IMR-90 (cell line): Measurements from ENCODE around the gene HMGA1. TPM values are rescaled to one million over a fixed set of nuclear protein-coding genes. Genes with fewer than 3 reads are reported as not detected.
"Not testable (repeated sequence)": the region's sequence is repeated elsewhere in the genome, so short reads cannot be mapped to it uniquely, and the experiment has no call there.

Experiments
- ATAC-seq: fragments of 200-7000 bp; cut with Tn5 transposase; 2 replicates; pipeline ENCODE4 v1.9.1; 2020; ENCODE audit warnings: low read depth, mild to moderate bottlenecking, moderate library complexity
- BruUV-seq: library from RNA; stranded (reverse); fragments of 400-500 nt; replicated peaks from 2 replicates; lab custom pipeline; 2021; lab: Mats Ljungman, UMichigan
- CTCF ChIA-PET: fragments of 300-600 bp; formaldehyde crosslinking; extraction: SDS; loops from one replicate; lab custom pipeline; 2021; ENCODE audit warnings: antibody characterized with exemption; lab: Yijun Ruan, JAX
- POLR2A ChIA-PET: fragments of 300-600 bp; sonication (Branson Sonifier 250); formaldehyde crosslinking; loops from one replicate; lab custom pipeline; 2022; ENCODE audit warnings: antibody characterized with exemption; ENCODE audit not compliant: unreplicated experiment; lab: Charles Lee
- DNase-seq: peaks from one replicate; pipeline ENCODE4 v3.0.0; 2013
- H2AFZ ChIP-seq: replicated peaks from 2 replicates; pipeline ENCODE3; 2013; ENCODE audit warnings: low read length, mild to moderate bottlenecking; ENCODE audit not compliant: poor library complexity
- H2AK5ac ChIP-seq: 2 replicates; pipeline ENCODE4 v1.6.1; 2013; ENCODE audit warnings: low read depth, low read length, inconsistent platforms
- H2AK9ac ChIP-seq: replicated peaks from 2 replicates; pipeline ENCODE3; 2013; ENCODE audit warnings: mild to moderate bottlenecking, low read depth, low read length, moderate library complexity; ENCODE audit not compliant: poor library complexity
- H2BK120ac ChIP-seq: 2 replicates; pipeline ENCODE4 v1.6.1; 2013; ENCODE audit warnings: low read depth, low read length, inconsistent platforms
- H2BK15ac ChIP-seq: 3 replicates; pipeline ENCODE4 v1.6.1; 2013; ENCODE audit warnings: low read depth, low read length, inconsistent platforms
- H2BK20ac ChIP-seq: 2 replicates; pipeline ENCODE4 v1.6.1; 2013; ENCODE audit warnings: low read depth, mild to moderate bottlenecking, inconsistent platforms, low read length, moderate library complexity
- H2BK5ac ChIP-seq: 2 replicates; pipeline ENCODE4 v1.6.1; 2013; ENCODE audit warnings: mild to moderate bottlenecking, low read depth, low read length, inconsistent platforms; ENCODE audit not compliant: poor library complexity, severe bottlenecking
- H3K14ac ChIP-seq: replicated peaks from 2 replicates; pipeline ENCODE4 v1.6.1; 2013; ENCODE audit warnings: low read depth, low read length, inconsistent platforms
- H3K18ac ChIP-seq: 2 replicates; pipeline ENCODE4 v1.6.1; 2013; ENCODE audit warnings: low read depth, low read length, control low read depth
- H3K23ac ChIP-seq: 2 replicates; pipeline ENCODE4 v1.6.1; 2013; ENCODE audit warnings: low read depth, low read length, inconsistent platforms
- H3K27ac ChIP-seq: 2 replicates; pipeline ENCODE4 v1.5.1; 2013; ENCODE audit warnings: mild to moderate bottlenecking, control low read depth, low read length; ENCODE audit not compliant: insufficient read depth
- H3K27me3 ChIP-seq: 2 replicates; pipeline ENCODE4 v1.6.1; 2013; ENCODE audit warnings: low read length; ENCODE audit not compliant: control insufficient read depth, insufficient read depth
- H3K36me3 ChIP-seq: 2 replicates; pipeline ENCODE4 v1.6.1; 2013; ENCODE audit warnings: low read length, mixed read lengths; ENCODE audit not compliant: control insufficient read depth, insufficient read depth
- H3K4ac ChIP-seq: 2 replicates; pipeline ENCODE4 v1.6.1; 2013; ENCODE audit warnings: low read depth, low read length, inconsistent platforms
- H3K4me1 ChIP-seq: 2 replicates; pipeline ENCODE4 v1.6.1; 2013; ENCODE audit warnings: low read length, mixed read lengths; ENCODE audit not compliant: control insufficient read depth, insufficient read depth
- H3K4me2 ChIP-seq: 2 replicates; pipeline ENCODE4 v1.6.1; 2013; ENCODE audit warnings: low read depth, mild to moderate bottlenecking, control low read depth, low read length, moderate library complexity
- H3K4me3 ChIP-seq: 2 replicates; pipeline ENCODE4 v1.5.1; 2013; ENCODE audit warnings: low read depth, mild to moderate bottlenecking, control low read depth, low read length, moderate library complexity; ENCODE audit not compliant: insufficient read depth
- H3K56ac ChIP-seq: 2 replicates; pipeline ENCODE4 v1.6.1; 2013; ENCODE audit warnings: low read length, inconsistent platforms; ENCODE audit not compliant: insufficient read depth; ENCODE audit errors: extremely low read depth
- H3K79me1 ChIP-seq, 2 experiments: 2 replicates each; pipeline ENCODE4 v1.6.1; 2013; ENCODE audit warnings: low read length in 2 of 2, inconsistent platforms in 1 of 2, low read depth in 1 of 2
- H3K9ac ChIP-seq: 2 replicates; pipeline ENCODE4 v1.6.1; 2013; ENCODE audit warnings: low read depth, low read length, control low read depth
- H3K9me1 ChIP-seq: 2 replicates; pipeline ENCODE4 v1.6.1; 2013; ENCODE audit warnings: low read length, inconsistent platforms; ENCODE audit not compliant: insufficient read depth
- H3K9me3 ChIP-seq: 2 replicates; pipeline ENCODE4 v1.6.1; 2013; ENCODE audit warnings: low read length; ENCODE audit not compliant: control insufficient read depth, insufficient read depth
- H4K20me1 ChIP-seq: 2 replicates; pipeline ENCODE4 v1.6.1; 2013; ENCODE audit warnings: low read length, inconsistent platforms; ENCODE audit not compliant: insufficient read depth
- H4K5ac ChIP-seq: 2 replicates; pipeline ENCODE4 v1.6.1; 2013; ENCODE audit warnings: mild to moderate bottlenecking, low read depth, low read length, control low read depth
- H4K8ac ChIP-seq, 2 experiments: 2 replicates each; pipeline ENCODE4 v1.6.1; 2013; ENCODE audit warnings: low read depth in 2 of 2, low read length in 2 of 2, control low read depth in 1 of 2, inconsistent platforms in 1 of 2
- H4K91ac ChIP-seq: 2 replicates; pipeline ENCODE4 v1.6.1; 2013; ENCODE audit warnings: low read depth, low read length, inconsistent platforms; ENCODE audit not compliant: insufficient read depth
- WGBS, 2 experiments: methylation state at CpG; one replicate each; pipeline versions ENCODE4 v1.1.5 to v1.1.7; 2013; ENCODE audit warnings: missing lambda C conversion rate in 2 of 2; ENCODE audit not compliant: insufficient read length in 1 of 2; ENCODE audit errors: extremely low coverage in 2 of 2; 5-methylcytosine and 5-hydroxymethylcytosine counted together
- dilution Hi-C: fragments of 300-500 bp; cut with HindIII; formaldehyde crosslinking; loops from one replicate; pipeline ENCODE4 v1.14.3; 2018; ENCODE audit warnings: low sequenced_read_pairs; ENCODE audit not compliant: unreplicated experiment
- in situ Hi-C: fragments of 300-500 bp; cut with MboI; formaldehyde crosslinking; loops from 3 replicates; pipeline ENCODE4 v1.14.3; 2019; ENCODE audit warnings: low sequenced_read_pairs, inconsistent platforms, mixed read lengths
- intact Hi-C: fragments of 100-400 bp; cut with micrococcal nuclease; formaldehyde crosslinking; loops from 2 replicates; pipeline ENCODE4 v1.10.0; 2022
- polyA plus RNA-seq, 3 experiments: library from polyadenylated mRNA; depleted of rRNA; stranded (reverse); fragments of >200 nt; gene quantifications; 2 replicates each; pipeline ENCODE4 v1.2.3, GENCODE V29; 2012; ENCODE audit warnings: low replicate concordance in 1 of 3
- total RNA-seq: library from RNA; depleted of rRNA; stranded (reverse); fragments of >200 nt; gene quantifications from 2 replicates; pipeline ENCODE4 v1.2.3, GENCODE V29; 2012
- TF ChIP-seq, protein P1 (sequence below): conservative IDR thresholded peaks from 2 replicates; pipeline ENCODE4 v1.5.1; 2012; ENCODE audit warnings: mild to moderate bottlenecking, low read depth, low read length, improper control_type of control experiment

HMGA1 gene
- total and polyA plus RNA-seq, 2 of the 4 experiments (the other 2 are of a cell fraction) = 101 to 589 TPM

DNA sequence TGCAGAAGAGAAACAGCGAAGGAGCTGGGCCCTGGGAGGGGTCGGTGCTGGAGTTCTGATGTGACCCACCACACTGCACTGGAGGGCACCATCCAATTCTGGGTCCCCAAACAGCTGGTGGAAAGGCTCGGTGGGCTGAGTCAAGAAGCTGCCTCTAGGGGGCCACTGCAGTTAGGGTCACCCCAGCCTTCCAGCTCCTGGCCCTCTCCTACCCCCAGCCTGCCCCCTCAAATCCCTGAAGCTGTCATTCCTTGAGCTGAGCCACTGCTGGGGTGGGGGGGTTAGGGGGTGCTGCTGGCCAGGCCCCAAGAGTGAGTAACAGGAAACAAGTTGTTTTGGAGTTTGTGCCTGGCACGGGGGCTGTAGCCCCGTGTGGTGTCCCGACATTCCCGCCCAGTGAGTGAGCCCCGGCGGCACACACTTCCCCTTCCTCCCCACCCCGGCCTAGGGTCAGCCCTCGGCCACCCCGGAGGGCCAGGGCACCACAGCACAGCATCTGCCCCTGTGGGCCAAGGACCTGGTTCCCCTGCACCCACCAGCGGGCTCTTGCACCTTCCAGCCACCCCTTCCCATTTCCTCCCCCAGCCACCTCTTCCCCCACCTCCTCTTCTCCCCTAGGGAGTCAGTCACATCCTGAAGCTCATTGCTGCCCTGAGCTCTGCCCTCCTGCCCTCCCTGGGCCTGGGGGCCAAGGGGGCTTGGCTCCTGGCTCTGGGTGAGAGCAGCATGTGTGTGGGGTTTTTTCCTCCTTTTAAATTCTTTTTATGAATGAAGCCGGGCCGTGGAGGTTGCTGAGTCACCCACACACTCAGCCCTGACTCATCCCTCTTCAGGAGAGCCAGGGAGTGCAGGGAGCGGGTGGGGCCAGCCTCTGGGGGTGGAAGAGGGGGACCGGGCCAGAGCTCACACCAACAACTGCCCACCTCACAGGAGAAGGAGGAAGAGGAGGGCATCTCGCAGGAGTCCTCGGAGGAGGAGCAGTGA lies 7.5 kb downstream of the HMGA1 start (continued):
- TF ChIP-seq, protein P1, sequence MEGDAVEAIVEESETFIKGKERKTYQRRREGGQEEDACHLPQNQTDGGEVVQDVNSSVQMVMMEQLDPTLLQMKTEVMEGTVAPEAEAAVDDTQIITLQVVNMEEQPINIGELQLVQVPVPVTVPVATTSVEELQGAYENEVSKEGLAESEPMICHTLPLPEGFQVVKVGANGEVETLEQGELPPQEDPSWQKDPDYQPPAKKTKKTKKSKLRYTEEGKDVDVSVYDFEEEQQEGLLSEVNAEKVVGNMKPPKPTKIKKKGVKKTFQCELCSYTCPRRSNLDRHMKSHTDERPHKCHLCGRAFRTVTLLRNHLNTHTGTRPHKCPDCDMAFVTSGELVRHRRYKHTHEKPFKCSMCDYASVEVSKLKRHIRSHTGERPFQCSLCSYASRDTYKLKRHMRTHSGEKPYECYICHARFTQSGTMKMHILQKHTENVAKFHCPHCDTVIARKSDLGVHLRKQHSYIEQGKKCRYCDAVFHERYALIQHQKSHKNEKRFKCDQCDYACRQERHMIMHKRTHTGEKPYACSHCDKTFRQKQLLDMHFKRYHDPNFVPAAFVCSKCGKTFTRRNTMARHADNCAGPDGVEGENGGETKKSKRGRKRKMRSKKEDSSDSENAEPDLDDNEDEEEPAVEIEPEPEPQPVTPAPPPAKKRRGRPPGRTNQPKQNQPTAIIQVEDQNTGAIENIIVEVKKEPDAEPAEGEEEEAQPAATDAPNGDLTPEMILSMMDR = peak; percentile 42

DNA sequence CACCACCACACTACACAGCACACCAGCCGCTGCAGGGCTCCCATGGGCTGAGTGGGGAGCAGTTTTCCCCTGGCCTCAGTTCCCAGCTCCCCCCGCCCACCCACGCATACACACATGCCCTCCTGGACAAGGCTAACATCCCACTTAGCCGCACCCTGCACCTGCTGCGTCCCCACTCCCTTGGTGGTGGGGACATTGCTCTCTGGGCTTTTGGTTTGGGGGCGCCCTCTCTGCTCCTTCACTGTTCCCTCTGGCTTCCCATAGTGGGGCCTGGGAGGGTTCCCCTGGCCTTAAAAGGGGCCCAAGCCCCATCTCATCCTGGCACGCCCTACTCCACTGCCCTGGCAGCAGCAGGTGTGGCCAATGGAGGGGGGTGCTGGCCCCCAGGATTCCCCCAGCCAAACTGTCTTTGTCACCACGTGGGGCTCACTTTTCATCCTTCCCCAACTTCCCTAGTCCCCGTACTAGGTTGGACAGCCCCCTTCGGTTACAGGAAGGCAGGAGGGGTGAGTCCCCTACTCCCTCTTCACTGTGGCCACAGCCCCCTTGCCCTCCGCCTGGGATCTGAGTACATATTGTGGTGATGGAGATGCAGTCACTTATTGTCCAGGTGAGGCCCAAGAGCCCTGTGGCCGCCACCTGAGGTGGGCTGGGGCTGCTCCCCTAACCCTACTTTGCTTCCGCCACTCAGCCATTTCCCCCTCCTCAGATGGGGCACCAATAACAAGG lies 8.5 kb downstream of the HMGA1 start:
- CTCF ChIA-PET = interaction anchor here (1.8 kb wide), 1 partner anchor 49 kb away, joined by 7 read pairs; no protein-coding TSS in a partner anchor
- H4K5ac ChIP-seq, DNase-seq, H3K14ac ChIP-seq, H2AK9ac ChIP-seq, POLR2A ChIA-PET, H2BK15ac ChIP-seq, intact Hi-C loops, dilution Hi-C loops, H3K4me3 ChIP-seq, H3K4me2 ChIP-seq, H3K9me3 ChIP-seq, H3K18ac ChIP-seq, H3K9ac ChIP-seq, H3K27me3 ChIP-seq, H3K23ac ChIP-seq, H2AFZ ChIP-seq, ATAC-seq, H2BK20ac ChIP-seq, H3K56ac ChIP-seq: not testable (repeated sequence)
- Histone ChIP-seq H4K20me1 (peaks cover 16% of the 10 kb centered on the region), H4K8ac (peak overlapping the region in 1 of 2 experiments; percentile 27; a peak in 2 of 4 replicates), H3K36me3 (peaks cover 27% of the 10 kb centered on the region), H4K91ac (peak overlapping the region; percentile 35), H3K4me1 (peaks cover 29% of the 10 kb centered on the region), H2AK5ac (peak overlapping the region; percentile 87), H2BK120ac (0 out of 2 replicates have a peak overlapping the region, but pooled peaks have one; percentile 7), H2BK5ac (peak overlapping the region; percentile 67), H3K4ac (peak overlapping the region; percentile 47), H3K9me1 (peaks cover 20% of the 10 kb centered on the region), H3K79me1 (peaks cover 18 to 71% of the 10 kb centered on the region in 2 experiments), H3K27ac (peak overlapping the region; percentile 65; the same call in 1 of the 2 replicates)
- in situ Hi-C loops = loop anchor here (5.0 to 10.0 kb wide), 2 partner anchors 162 to 360 kb away; no protein-coding TSS in a partner anchor
- TSS peak; percentile 94 for BruUV-seq
- 100% methylated on average over 1 of the region's 13 CpGs; no CpG with 5 or more reads in 1 of the 2 experiments for WGBS, 2 experiments
